Right lobe of liver (tissue), 4 donors: ENCODE results near the gene B3GAT2.

Experiments
- CTCF ChIP-seq, 4 donors: fragments of 200-600 bp in 3 of 4; fragments of 450-650 bp in 1 of 4; IDR thresholded peaks; one replicate each; pipeline versions ENCODE4 v1.5.1 to v1.8.0; 2016 to 2022; ENCODE audit warnings: antibody characterized with exemption in 4 of 4, mild to moderate bottlenecking in 2 of 4
- POLR2A ChIP-seq: fragments of 450-650 bp; IDR thresholded peaks from one replicate; pipeline ENCODE4 v1.6.1; 2017; ENCODE audit warnings: antibody characterized with exemption, mild to moderate bottlenecking
- donor health status: DM: no; HTN: no; CAD: no.
- donor health status: DM: no; HTN: no; CAD: no.
- donor health status: DM: no; HTN: yes; CAD: no.

GRCh38 chr6:70821751-70822150 is 135.1 kb downstream of the B3GAT2 start:
- TF ChIP-seq CTCF (IDR thresholded peaks at IDR 0.05) (no peak), POLR2A (no peak)
